ENCODE data around the gene EIF4A2. TPM values are rescaled to one million over a fixed set of nuclear protein-coding genes. Genes with fewer than 3 reads are reported as not detected.

The EIF4A2 gene
- total and polyA plus RNA-seq, 9 of the 15 experiments (the other 6 are each of a cell fraction or from before 2014, with no cell fraction given) = 307 to 754 (median 435) TPM

- TF ChIP-seq NUFIP1 (IDR thresholded peaks at IDR 0.05; ENCODE audit: partially characterized antibody) (no peak), FOXP4 (CRISPR knock-in tag; IDR thresholded peaks at IDR 0.05; ENCODE audit: borderline replicate concordance) (no peak), ZNF12 (CRISPR knock-in tag; IDR thresholded peaks at IDR 0.05) (0 out of 2 replicates have a peak, but pooled peaks have one; percentile 39), MNT (conservative IDR thresholded peaks at IDR 0.05) (peak; percentile 86 to 89), ZC3H8 (IDR thresholded peaks at IDR 0.05) (0 out of 2 replicates have a peak, but pooled peaks have one; percentile 67), ZNF766 (CRISPR knock-in tag; conservative IDR thresholded peaks at IDR 0.05) (peak; percentile 62; the same call in 1 of the 2 replicates), MITF (IDR thresholded peaks at IDR 0.05) (no peak), MLLT1 (IDR thresholded peaks at IDR 0.05) (peak; percentile 93 to 94; a peak in 3 of 4 replicates), ZBTB2 (IDR thresholded peaks at IDR 0.05) (peak; percentile 63), TARDBP (IDR thresholded peaks at IDR 0.05) (no peak; the same call in none of the 2 replicates), CCNT2 (IDR thresholded peaks at IDR 0.05; ENCODE audit: borderline replicate concordance, extremely low read depth, insufficient read length, low read depth, low read length) (peak; percentile 83), ZNF140 (CRISPR knock-in tag; IDR thresholded peaks at IDR 0.05) (no peak), POLR2H (tag; IDR thresholded peaks at IDR 0.05; ENCODE audit: low read depth) (peak; percentile 99), ZNF75A (CRISPR knock-in tag; IDR thresholded peaks at IDR 0.05) (no peak), TFE3 (CRISPR knock-in tag; IDR thresholded peaks at IDR 0.05) (no peak), ESRRB (CRISPR knock-in tag; IDR thresholded peaks at IDR 0.05; ENCODE audit: borderline replicate concordance) (no peak)
Observed at GRCh38 chr3:186783058-186783730, at the start of gene EIF4A2 (continued).

Data from K562 (cell line).